HEK293 (cell line): Measurements from ENCODE around the gene TANGO6.

Experiments used
- FEZF1 ChIP-seq: fragments of 450-650 bp; formaldehyde crosslinking; IDR thresholded peaks from 2 replicates; pipeline ENCODE4 v1.5.1; 2016; ENCODE audit warnings: missing biosample characterization, missing genetic modification characterization
- KLF10 ChIP-seq: fragments of 450-650 bp; IDR thresholded peaks from 2 replicates; pipeline ENCODE4 v1.5.1; 2018; ENCODE audit warnings: missing biosample characterization, mild to moderate bottlenecking, missing genetic modification characterization
- KLF16 ChIP-seq: fragments of 450-650 bp; formaldehyde crosslinking; IDR thresholded peaks from 2 replicates; pipeline ENCODE4 v1.5.1; 2017; ENCODE audit warnings: missing biosample characterization, missing genetic modification characterization
- KLF8 ChIP-seq: fragments of 450-650 bp; formaldehyde crosslinking; IDR thresholded peaks from 2 replicates; pipeline ENCODE4 v1.5.1; 2016; ENCODE audit warnings: missing biosample characterization, missing genetic modification characterization
- MEIS1 ChIP-seq: sonication (generic); formaldehyde crosslinking; IDR thresholded peaks from 2 replicates; pipeline ENCODE4 v1.8.1; 2022; ENCODE audit warnings: missing genetic modification reagents, mild to moderate bottlenecking, borderline replicate concordance
- MZF1 ChIP-seq: fragments of 450-650 bp; formaldehyde crosslinking; IDR thresholded peaks from 2 replicates; pipeline ENCODE4 v1.5.1; 2017; ENCODE audit warnings: missing biosample characterization, missing genetic modification characterization, borderline replicate concordance
- ZBTB1 ChIP-seq: fragments of 450-650 bp; formaldehyde crosslinking; IDR thresholded peaks from 2 replicates; pipeline ENCODE4 v1.5.1; 2016; ENCODE audit warnings: missing biosample characterization, missing genetic modification characterization
- ZBTB21 ChIP-seq: fragments of 450-650 bp; formaldehyde crosslinking; IDR thresholded peaks from 2 replicates; pipeline ENCODE4 v1.5.1; 2017; ENCODE audit warnings: missing biosample characterization, missing genetic modification characterization
- ZIC2 ChIP-seq: fragments of 450-650 bp; formaldehyde crosslinking; IDR thresholded peaks from 2 replicates; pipeline ENCODE4 v1.5.1; 2016; ENCODE audit warnings: missing biosample characterization, missing genetic modification characterization
- ZNF10 ChIP-seq: fragments of 450-650 bp; formaldehyde crosslinking; IDR thresholded peaks from 2 replicates; pipeline ENCODE4 v1.5.1; 2017; ENCODE audit warnings: missing biosample characterization, missing genetic modification characterization
- ZNF132 ChIP-seq: fragments of 450-650 bp; formaldehyde crosslinking; IDR thresholded peaks from 2 replicates; pipeline ENCODE4 v1.5.1; 2017; ENCODE audit warnings: missing biosample characterization, missing genetic modification characterization, borderline replicate concordance
- ZNF146 ChIP-seq: fragments of 450-650 bp; formaldehyde crosslinking; IDR thresholded peaks from 2 replicates; pipeline ENCODE4 v1.5.1; 2016; ENCODE audit warnings: missing biosample characterization, missing genetic modification characterization
- ZNF174 ChIP-seq: fragments of 450-650 bp; formaldehyde crosslinking; IDR thresholded peaks from 2 replicates; pipeline ENCODE4 v1.5.0; 2017; ENCODE audit warnings: missing biosample characterization, mild to moderate bottlenecking, missing genetic modification characterization
- ZNF184 ChIP-seq: fragments of 450-650 bp; IDR thresholded peaks from 2 replicates; pipeline ENCODE4 v1.5.1; 2018; ENCODE audit warnings: missing biosample characterization, mild to moderate bottlenecking, missing genetic modification characterization
- ZNF610 ChIP-seq: fragments of 450-650 bp; formaldehyde crosslinking; IDR thresholded peaks from 2 replicates; pipeline ENCODE4 v1.5.1; 2016; ENCODE audit warnings: missing biosample characterization, missing genetic modification characterization, borderline replicate concordance
- ZNF677 ChIP-seq: fragments of 450-650 bp; IDR thresholded peaks from 2 replicates; pipeline ENCODE4 v1.5.0; 2018; ENCODE audit warnings: missing biosample characterization, mild to moderate bottlenecking, missing genetic modification characterization, moderate library complexity
- ZNF76 ChIP-seq: fragments of 450-650 bp; formaldehyde crosslinking; IDR thresholded peaks from 2 replicates; pipeline ENCODE4; 2016; ENCODE audit warnings: low read depth, missing biosample characterization, missing genetic modification characterization, borderline replicate concordance
- ZNF768 ChIP-seq: fragments of 450-650 bp; formaldehyde crosslinking; IDR thresholded peaks from 2 replicates; pipeline ENCODE4 v1.5.1; 2018; ENCODE audit warnings: missing biosample characterization, mild to moderate bottlenecking, missing genetic modification characterization
- ZNF777 ChIP-seq: fragments of 450-650 bp; formaldehyde crosslinking; IDR thresholded peaks from 2 replicates; pipeline ENCODE4 v1.5.1; 2017; ENCODE audit warnings: missing biosample characterization, missing genetic modification characterization, borderline replicate concordance
- ZNF830 ChIP-seq: fragments of 450-650 bp; IDR thresholded peaks from 2 replicates; pipeline ENCODE4 v1.5.0; 2018; ENCODE audit warnings: missing biosample characterization, missing genetic modification characterization, low read depth, mild to moderate bottlenecking, moderate library complexity
- ZXDB ChIP-seq: fragments of 450-650 bp; formaldehyde crosslinking; IDR thresholded peaks from 2 replicates; pipeline ENCODE4 v1.5.1; 2016; ENCODE audit warnings: missing biosample characterization, missing genetic modification characterization
- TF ChIP-seq, protein P1 (sequence below): fragments of 450-650 bp; formaldehyde crosslinking; IDR thresholded peaks from 2 replicates; pipeline ENCODE4 v1.5.1; 2016; ENCODE audit warnings: missing biosample characterization, missing genetic modification characterization
- TF ChIP-seq, protein P2 (sequence below): fragments of 450-650 bp; formaldehyde crosslinking; IDR thresholded peaks from 2 replicates; pipeline ENCODE4 v1.5.1; 2016; ENCODE audit warnings: missing biosample characterization, missing genetic modification characterization, borderline replicate concordance
- TF ChIP-seq, protein P3 (sequence below): fragments of 450-650 bp; formaldehyde crosslinking; IDR thresholded peaks from 2 replicates; pipeline ENCODE4 v1.5.1; 2017; ENCODE audit warnings: missing biosample characterization, missing genetic modification characterization
- TF ChIP-seq, protein P4 (sequence below): fragments of 450-650 bp; formaldehyde crosslinking; IDR thresholded peaks from 2 replicates; pipeline ENCODE4 v1.5.1; 2016; ENCODE audit warnings: missing biosample characterization, missing genetic modification characterization

TANGO6 gene

DNA sequence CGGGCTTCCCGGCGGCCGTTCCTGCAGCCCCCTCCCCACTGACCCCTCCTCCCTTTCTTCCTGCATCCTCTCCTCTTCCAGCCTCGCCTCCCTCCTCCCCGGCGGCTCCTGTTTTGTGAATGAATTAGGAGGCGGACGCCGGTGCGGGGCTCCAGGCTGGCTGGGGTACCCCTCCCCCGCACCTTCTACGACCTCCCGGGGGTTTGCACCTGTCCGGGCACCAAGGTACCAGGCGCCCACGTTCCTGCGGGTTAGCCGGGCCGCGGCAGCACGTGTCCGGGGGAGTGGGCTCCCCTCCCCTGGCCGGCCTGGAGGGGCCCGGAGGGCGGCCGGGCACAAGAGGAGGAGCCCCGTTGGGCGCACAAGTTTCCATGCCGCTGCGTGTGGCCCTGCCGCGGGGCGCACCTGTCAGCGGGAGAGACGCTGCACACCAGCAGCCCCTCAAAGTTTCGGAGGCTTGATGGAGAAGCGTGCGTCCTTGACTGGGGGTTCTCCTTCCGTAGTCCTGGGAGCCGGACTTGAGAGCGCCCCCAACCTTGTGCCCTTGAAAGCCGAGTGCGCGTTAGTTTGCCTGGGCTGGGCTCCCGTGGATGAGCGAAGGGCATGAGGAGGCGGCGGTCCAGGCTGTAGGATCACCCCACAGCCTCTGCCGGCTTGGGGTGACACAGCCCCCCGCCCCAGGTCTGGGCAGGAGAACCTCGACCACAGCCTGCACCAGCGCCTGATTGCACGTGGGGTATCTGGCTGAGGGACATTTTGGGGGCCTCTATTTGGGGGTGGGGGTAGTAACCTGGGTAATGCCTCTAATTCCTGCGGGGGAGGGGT, 263.4 kb downstream of the TANGO6 start (continued):
- TF ChIP-seq, protein P1, sequence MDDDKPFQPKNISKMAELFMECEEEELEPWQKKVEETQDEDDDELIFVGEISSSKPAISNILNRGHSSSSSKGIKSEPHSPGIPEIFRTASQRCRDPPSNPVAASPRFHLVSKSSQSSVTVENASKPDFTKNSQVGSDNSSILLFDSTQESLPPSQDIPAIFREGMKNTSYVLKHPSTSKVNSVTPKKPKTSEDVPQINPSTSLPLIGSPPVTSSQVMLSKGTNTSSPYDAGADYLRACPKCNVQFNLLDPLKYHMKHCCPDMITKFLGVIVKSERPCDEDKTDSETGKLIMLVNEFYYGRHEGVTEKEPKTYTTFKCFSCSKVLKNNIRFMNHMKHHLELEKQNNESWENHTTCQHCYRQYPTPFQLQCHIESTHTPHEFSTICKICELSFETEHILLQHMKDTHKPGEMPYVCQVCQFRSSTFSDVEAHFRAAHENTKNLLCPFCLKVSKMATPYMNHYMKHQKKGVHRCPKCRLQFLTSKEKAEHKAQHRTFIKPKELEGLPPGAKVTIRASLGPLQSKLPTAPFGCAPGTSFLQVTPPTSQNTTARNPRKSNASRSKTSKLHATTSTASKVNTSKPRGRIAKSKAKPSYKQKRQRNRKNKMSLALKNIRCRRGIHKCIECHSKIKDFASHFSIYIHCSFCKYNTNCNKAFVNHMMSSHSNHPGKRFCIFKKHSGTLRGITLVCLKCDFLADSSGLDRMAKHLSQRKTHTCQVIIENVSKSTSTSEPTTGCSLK = no peak
- TF ChIP-seq ZNF677 (tag by site-specific recombination) = no peak
- TF ChIP-seq ZNF10 = no peak
- peak; percentile 26; the same call in 1 of the 2 replicates for TF ChIP-seq ZNF777
- TF ChIP-seq ZNF610 (tag by site-specific recombination) = no peak
- no peak for TF ChIP-seq KLF10 (tag by site-specific recombination)
- TF ChIP-seq MEIS1 (CRISPR knock-in tag) = no peak
- no peak for TF ChIP-seq ZXDB (tag by site-specific recombination)
- TF ChIP-seq KLF8 (tag by site-specific recombination) = no peak
- no peak for TF ChIP-seq FEZF1 (tag by site-specific recombination)
- no peak for TF ChIP-seq ZNF76 (tag by site-specific recombination)
- TF ChIP-seq, protein P2, sequence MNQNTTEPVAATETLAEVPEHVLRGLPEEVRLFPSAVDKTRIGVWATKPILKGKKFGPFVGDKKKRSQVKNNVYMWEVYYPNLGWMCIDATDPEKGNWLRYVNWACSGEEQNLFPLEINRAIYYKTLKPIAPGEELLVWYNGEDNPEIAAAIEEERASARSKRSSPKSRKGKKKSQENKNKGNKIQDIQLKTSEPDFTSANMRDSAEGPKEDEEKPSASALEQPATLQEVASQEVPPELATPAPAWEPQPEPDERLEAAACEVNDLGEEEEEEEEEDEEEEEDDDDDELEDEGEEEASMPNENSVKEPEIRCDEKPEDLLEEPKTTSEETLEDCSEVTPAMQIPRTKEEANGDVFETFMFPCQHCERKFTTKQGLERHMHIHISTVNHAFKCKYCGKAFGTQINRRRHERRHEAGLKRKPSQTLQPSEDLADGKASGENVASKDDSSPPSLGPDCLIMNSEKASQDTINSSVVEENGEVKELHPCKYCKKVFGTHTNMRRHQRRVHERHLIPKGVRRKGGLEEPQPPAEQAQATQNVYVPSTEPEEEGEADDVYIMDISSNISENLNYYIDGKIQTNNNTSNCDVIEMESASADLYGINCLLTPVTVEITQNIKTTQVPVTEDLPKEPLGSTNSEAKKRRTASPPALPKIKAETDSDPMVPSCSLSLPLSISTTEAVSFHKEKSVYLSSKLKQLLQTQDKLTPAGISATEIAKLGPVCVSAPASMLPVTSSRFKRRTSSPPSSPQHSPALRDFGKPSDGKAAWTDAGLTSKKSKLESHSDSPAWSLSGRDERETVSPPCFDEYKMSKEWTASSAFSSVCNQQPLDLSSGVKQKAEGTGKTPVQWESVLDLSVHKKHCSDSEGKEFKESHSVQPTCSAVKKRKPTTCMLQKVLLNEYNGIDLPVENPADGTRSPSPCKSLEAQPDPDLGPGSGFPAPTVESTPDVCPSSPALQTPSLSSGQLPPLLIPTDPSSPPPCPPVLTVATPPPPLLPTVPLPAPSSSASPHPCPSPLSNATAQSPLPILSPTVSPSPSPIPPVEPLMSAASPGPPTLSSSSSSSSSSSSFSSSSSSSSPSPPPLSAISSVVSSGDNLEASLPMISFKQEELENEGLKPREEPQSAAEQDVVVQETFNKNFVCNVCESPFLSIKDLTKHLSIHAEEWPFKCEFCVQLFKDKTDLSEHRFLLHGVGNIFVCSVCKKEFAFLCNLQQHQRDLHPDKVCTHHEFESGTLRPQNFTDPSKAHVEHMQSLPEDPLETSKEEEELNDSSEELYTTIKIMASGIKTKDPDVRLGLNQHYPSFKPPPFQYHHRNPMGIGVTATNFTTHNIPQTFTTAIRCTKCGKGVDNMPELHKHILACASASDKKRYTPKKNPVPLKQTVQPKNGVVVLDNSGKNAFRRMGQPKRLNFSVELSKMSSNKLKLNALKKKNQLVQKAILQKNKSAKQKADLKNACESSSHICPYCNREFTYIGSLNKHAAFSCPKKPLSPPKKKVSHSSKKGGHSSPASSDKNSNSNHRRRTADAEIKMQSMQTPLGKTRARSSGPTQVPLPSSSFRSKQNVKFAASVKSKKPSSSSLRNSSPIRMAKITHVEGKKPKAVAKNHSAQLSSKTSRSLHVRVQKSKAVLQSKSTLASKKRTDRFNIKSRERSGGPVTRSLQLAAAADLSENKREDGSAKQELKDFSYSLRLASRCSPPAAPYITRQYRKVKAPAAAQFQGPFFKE = no peak
- TF ChIP-seq ZBTB21 = no peak
- TF ChIP-seq, protein P3, sequence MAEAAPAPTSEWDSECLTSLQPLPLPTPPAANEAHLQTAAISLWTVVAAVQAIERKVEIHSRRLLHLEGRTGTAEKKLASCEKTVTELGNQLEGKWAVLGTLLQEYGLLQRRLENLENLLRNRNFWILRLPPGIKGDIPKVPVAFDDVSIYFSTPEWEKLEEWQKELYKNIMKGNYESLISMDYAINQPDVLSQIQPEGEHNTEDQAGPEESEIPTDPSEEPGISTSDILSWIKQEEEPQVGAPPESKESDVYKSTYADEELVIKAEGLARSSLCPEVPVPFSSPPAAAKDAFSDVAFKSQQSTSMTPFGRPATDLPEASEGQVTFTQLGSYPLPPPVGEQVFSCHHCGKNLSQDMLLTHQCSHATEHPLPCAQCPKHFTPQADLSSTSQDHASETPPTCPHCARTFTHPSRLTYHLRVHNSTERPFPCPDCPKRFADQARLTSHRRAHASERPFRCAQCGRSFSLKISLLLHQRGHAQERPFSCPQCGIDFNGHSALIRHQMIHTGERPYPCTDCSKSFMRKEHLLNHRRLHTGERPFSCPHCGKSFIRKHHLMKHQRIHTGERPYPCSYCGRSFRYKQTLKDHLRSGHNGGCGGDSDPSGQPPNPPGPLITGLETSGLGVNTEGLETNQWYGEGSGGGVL (tag by site-specific recombination) = 0 out of 2 replicates have a peak, but pooled peaks have one; percentile 9
- no peak; the same call in 1 of the 2 replicates for TF ChIP-seq ZIC2 (tag by site-specific recombination)
- no peak for TF ChIP-seq ZNF174 (tag by site-specific recombination)
- TF ChIP-seq ZNF184 (tag by site-specific recombination) = no peak
- TF ChIP-seq ZBTB1 (tag by site-specific recombination) = no peak
- TF ChIP-seq, protein P4, sequence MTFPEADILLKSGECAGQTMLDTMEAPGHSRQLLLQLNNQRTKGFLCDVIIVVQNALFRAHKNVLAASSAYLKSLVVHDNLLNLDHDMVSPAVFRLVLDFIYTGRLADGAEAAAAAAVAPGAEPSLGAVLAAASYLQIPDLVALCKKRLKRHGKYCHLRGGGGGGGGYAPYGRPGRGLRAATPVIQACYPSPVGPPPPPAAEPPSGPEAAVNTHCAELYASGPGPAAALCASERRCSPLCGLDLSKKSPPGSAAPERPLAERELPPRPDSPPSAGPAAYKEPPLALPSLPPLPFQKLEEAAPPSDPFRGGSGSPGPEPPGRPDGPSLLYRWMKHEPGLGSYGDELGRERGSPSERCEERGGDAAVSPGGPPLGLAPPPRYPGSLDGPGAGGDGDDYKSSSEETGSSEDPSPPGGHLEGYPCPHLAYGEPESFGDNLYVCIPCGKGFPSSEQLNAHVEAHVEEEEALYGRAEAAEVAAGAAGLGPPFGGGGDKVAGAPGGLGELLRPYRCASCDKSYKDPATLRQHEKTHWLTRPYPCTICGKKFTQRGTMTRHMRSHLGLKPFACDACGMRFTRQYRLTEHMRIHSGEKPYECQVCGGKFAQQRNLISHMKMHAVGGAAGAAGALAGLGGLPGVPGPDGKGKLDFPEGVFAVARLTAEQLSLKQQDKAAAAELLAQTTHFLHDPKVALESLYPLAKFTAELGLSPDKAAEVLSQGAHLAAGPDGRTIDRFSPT (tag by site-specific recombination) = no peak
- TF ChIP-seq KLF16 = 0 out of 2 replicates have a peak, but pooled peaks have one; percentile 38
- TF ChIP-seq ZNF146 (tag by site-specific recombination) = no peak
- no peak for TF ChIP-seq ZNF768
- TF ChIP-seq MZF1 (tag by site-specific recombination) = no peak
- no peak for TF ChIP-seq ZNF830 (tag by site-specific recombination)
- no peak for TF ChIP-seq ZNF132 (tag by site-specific recombination)
